OCI-LY7 (cell line): ENCODE measurements around the gene KRT72.

Experiments
- EZH2phosphoT487 ChIP-seq: fragments of 200-600 bp; sonication (generic); IDR thresholded peaks from 2 replicates; pipeline ENCODE4 v1.6.1; 2018; ENCODE audit warnings: low read depth, borderline replicate concordance, mild to moderate bottlenecking, mixed run types, antibody characterized with exemption, low read length, moderate library complexity, mixed read lengths
- TF ChIP-seq, protein P1 (sequence below): fragments of 200-600 bp; sonication (generic); conservative IDR thresholded peaks from 2 replicates; pipeline ENCODE4 v1.5.1; 2014; ENCODE audit warnings: mild to moderate bottlenecking, antibody characterized with exemption, low read length, moderate library complexity, mixed read lengths

DNA sequence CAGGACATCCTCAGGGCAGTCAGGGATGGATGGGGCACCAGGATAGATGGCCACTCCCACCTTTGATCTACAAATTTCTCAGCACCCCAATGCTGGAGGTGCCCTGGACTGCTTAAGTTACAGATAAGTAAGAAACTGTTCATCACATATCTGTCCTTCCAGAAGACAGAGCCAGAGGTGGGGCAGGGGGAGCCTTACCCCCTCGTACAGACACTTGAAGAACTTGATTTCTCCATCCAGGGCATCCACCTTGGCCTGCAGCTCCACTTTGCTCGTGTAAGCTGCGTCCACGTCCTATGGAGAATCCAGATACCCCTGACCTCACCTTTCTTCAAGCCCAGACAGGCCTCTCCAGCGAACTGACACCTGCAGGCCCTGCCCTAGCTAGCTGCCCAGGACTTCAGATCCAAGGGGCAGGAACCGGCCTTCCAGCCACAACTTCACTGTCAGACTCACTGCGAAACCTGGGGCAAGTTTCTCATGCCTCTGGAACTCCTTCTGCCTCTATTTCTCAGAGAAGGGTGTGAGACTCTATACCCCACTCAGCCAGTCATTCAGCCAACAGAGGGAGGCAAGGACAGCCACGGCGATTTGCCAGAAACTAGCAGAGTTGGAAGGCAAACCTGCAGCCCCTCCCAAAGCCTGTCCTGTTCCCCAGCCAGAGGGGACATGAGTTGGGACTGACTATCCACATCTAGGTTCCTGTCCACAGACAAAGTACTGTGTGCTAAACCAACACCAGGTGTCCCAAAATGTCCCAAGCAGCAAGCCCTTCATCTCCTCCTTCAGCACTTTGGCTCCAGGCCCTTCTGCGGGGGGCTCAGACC lies 13.3 kb upstream of the KRT72 start:
- TF ChIP-seq, protein P1, sequence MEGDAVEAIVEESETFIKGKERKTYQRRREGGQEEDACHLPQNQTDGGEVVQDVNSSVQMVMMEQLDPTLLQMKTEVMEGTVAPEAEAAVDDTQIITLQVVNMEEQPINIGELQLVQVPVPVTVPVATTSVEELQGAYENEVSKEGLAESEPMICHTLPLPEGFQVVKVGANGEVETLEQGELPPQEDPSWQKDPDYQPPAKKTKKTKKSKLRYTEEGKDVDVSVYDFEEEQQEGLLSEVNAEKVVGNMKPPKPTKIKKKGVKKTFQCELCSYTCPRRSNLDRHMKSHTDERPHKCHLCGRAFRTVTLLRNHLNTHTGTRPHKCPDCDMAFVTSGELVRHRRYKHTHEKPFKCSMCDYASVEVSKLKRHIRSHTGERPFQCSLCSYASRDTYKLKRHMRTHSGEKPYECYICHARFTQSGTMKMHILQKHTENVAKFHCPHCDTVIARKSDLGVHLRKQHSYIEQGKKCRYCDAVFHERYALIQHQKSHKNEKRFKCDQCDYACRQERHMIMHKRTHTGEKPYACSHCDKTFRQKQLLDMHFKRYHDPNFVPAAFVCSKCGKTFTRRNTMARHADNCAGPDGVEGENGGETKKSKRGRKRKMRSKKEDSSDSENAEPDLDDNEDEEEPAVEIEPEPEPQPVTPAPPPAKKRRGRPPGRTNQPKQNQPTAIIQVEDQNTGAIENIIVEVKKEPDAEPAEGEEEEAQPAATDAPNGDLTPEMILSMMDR: no peak
- no peak for TF ChIP-seq EZH2phosphoT487
